ENCODE data around the gene ANXA3. TPM values are rescaled to one million over a fixed set of nuclear protein-coding genes. Genes with fewer than 3 reads are reported as not detected.

Gene ANXA3
- total and polyA plus RNA-seq, 2 donors, result 13.4 to 46.6 TPM

DNA sequence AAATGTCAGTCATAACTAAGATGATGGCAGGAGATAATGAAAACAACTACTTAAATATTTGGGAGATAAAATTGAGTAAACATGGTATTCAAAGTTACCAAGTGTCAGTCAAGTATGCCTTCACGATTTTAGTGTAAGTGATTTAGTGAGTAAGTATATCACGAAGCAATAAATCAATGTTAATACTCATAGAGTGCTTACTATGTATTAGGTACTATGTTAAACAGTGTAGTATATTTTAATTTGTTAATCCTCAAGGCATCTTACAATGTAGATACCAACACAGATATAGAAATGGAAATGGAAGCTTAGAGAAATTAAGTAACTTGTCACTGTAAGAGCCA lies 59.6 kb downstream of the ANXA3 start:
- DNase-seq (ENCODE audit: low read depth in 6 of 9, low spot score in 9 of 9), result no peak
- Histone ChIP-seq H3K27me3 (ENCODE audit: control insufficient read depth in 2 of 2, insufficient read depth in 1 of 2, low read length in 1 of 2) (no peaks in the 10 kb centered on the region), H3K4me3 (ENCODE audit: low read length in 2 of 2) (no peak overlapping the region), H3K36me3 (ENCODE audit: control insufficient read depth in 2 of 2, insufficient read depth in 2 of 2, low read length in 1 of 2) (no peaks in the 10 kb centered on the region), H3K4me1 (ENCODE audit: control insufficient read depth in 2 of 2, insufficient read depth in 2 of 2, low read length in 2 of 2) (peaks cover 11 to 32% of the 10 kb centered on the region in 2 donors), H3K9me3 (ENCODE audit: control insufficient read depth in 2 of 2, insufficient read depth in 1 of 2, low read length in 1 of 2) (no peaks in the 10 kb centered on the region), H3K27ac (ENCODE audit: low read depth in 1 of 2, low read length in 1 of 2) (no peak overlapping the region)
- 78% methylated on average over 2 of the region's 2 CpGs for WGBS

DNA sequence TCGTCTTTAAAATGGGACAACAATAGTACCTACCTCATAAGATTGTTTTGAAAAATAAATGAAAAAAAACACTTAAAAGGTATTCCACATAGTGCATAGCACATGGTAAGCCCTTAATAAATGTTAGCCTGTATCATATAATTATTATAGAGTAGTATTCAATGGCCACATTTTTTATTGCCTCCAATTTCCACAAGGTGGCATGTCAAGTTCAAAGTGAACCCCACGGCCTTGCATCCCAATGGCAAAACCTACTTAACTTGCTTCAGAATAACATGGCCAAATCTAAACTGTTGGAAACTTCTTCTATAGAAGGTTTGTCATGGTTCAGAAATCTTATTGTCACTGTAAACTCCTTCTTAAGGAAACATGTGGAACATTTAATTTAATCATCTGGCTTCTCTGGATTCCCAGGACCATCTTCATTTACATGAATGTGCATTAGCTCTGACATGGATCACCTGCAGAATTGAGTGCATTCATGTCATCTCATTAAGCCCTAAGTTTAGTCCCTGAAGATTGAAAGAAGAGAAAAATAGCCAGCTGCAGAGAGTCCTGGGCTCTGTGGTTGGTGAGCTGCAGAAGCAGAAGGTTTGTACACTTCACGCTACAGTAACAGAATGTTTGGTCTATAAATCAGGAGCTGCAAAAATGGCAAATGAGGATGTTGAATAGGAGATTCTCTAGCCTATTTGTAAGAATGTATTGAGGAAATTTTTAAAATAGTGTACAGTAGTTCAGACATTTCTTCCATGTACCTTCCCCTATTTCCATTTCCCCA lies 61.0 kb downstream of the ANXA3 start:
- H3K9me3 ChIP-seq (ENCODE audit: control insufficient read depth in 2 of 2, insufficient read depth in 1 of 2, low read length in 1 of 2), result no peaks in the 10 kb centered on the region
- 68% methylated on average over 3 of the region's 3 CpGs for WGBS
- H3K36me3 ChIP-seq (ENCODE audit: control insufficient read depth in 2 of 2, insufficient read depth in 2 of 2, low read length in 1 of 2), result no peaks in the 10 kb centered on the region
- DNase-seq (ENCODE audit: low read depth in 6 of 9, low spot score in 9 of 9), result peak in 2 of 9 donors; percentile 18 to 45
- H3K27ac ChIP-seq (ENCODE audit: low read depth in 1 of 2, low read length in 1 of 2), result no peak overlapping the region
- peaks cover 11 to 36% of the 10 kb centered on the region in 2 donors for H3K4me1 ChIP-seq (ENCODE audit: control insufficient read depth in 2 of 2, insufficient read depth in 2 of 2, low read length in 2 of 2)
- H3K4me3 ChIP-seq (ENCODE audit: low read length in 2 of 2), result no peak overlapping the region
- no peaks in the 10 kb centered on the region for H3K27me3 ChIP-seq (ENCODE audit: control insufficient read depth in 2 of 2, insufficient read depth in 1 of 2, low read length in 1 of 2)

DNA sequence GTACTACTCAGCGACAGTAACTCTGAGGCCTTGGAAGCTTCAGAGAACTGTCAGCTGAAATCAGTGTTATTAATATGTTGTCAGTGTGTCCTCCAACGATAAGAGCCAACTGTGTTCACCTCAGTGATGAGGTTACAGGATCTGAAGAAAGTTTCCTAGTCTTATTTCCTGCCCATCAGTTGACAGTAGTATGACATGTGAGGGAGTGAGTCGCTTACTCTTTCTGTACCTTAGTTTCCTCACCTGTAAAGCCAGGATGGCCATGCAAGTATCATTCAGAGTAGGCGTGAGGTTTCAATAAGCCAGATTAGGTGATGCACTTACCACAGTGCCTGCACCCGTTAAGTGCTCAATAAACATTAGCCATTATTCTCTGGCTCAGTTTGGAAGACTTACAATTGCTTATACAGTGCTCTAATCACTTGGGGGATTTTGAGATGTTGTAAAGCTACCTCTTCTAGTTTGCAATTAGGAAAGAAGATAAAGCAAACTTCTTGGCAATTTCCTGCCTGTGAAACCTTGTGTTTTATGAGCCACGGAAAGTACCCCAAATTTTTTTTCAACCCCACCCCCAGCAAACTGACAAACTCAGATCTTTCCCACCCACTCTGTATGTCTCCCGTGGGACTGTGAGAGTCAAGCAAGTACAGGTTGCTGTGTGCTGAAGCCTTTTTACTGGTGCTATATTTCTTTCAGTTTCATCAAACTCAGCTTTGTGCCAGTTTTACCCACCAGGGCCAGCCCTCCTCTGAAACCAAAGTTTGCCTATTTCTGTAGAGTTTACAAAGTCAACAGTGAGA lies 62.2 kb downstream of the ANXA3 start:
- H3K4me1 ChIP-seq (ENCODE audit: control insufficient read depth in 2 of 2, insufficient read depth in 2 of 2, low read length in 2 of 2), result peaks cover 11 to 41% of the 10 kb centered on the region in 2 donors
- peak overlapping the region; percentile 31 to 34 for H3K27ac ChIP-seq (ENCODE audit: low read depth in 1 of 2, low read length in 1 of 2)
- H3K27me3 ChIP-seq (ENCODE audit: control insufficient read depth in 2 of 2, insufficient read depth in 1 of 2, low read length in 1 of 2), result no peaks in the 10 kb centered on the region
- H3K36me3 ChIP-seq (ENCODE audit: control insufficient read depth in 2 of 2, insufficient read depth in 2 of 2, low read length in 1 of 2), result no peaks in the 10 kb centered on the region
- WGBS, result 54% methylated on average over 7 of the region's 7 CpGs
- no peak overlapping the region for H3K4me3 ChIP-seq (ENCODE audit: low read length in 2 of 2)
- peak in 1 of 9 donors; percentile 53 for DNase-seq (ENCODE audit: low read depth in 6 of 9, low spot score in 9 of 9)
- H3K9me3 ChIP-seq (ENCODE audit: control insufficient read depth in 2 of 2, insufficient read depth in 1 of 2, low read length in 1 of 2), result no peaks in the 10 kb centered on the region

DNA sequence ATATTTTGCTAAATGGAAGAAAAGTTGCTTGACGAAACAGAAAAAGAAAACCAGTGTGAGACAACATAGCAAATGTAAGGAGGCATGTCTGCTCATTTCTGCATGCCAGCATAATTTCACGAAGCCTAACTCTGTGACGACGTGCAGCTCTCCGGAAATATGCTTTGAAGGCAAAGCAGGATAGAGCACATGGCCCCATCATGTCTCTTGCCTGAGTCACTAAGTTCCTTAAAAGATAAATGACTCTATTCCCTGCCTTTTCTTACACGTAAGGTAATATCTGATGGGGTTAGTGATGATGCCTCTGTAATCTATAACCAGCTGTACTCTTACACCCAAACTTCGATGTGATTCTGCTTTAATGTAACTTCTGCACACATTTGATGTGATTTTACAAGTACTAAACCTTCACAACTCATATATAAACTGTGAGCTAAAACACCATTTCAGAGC lies 64.5 kb downstream of the ANXA3 start:
- no peak for DNase-seq (ENCODE audit: low read depth in 6 of 9, low spot score in 9 of 9)
- 93% methylated on average over 7 of the region's 7 CpGs for WGBS

DNA sequence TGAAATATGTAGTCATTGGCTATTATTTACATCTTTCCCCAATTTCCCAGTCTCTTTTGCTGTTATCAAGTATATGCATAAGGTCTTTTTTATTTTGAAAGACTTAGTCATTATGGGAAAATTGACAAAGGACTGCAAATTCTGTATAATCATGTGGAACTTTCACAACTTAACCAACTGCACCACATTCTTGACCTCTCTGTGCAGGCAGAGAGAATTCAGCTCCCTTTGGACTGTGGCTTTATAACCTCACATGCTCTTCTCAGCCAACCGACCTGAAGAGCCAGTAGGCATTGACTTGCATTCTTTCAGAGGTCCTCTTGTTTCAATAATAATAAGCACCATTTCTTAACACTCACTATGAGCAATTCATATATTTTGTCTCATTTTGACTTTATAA lies 66.9 kb downstream of the ANXA3 start:
- no peaks in the 10 kb centered on the region for H3K9me3 ChIP-seq (ENCODE audit: control insufficient read depth in 2 of 2, insufficient read depth in 1 of 2, low read length in 1 of 2)
- peaks cover 5 to 22% of the 10 kb centered on the region in 2 donors for H3K4me1 ChIP-seq (ENCODE audit: control insufficient read depth in 2 of 2, insufficient read depth in 2 of 2, low read length in 2 of 2)
- no peaks in the 10 kb centered on the region for H3K36me3 ChIP-seq (ENCODE audit: control insufficient read depth in 2 of 2, insufficient read depth in 2 of 2, low read length in 1 of 2)
- no peak overlapping the region for H3K4me3 ChIP-seq (ENCODE audit: low read length in 2 of 2)
- WGBS, result 96% methylated on average over 1 of the region's 1 CpG
- H3K27ac ChIP-seq (ENCODE audit: low read depth in 1 of 2, low read length in 1 of 2), result no peak overlapping the region
- no peak for DNase-seq (ENCODE audit: low read depth in 6 of 9, low spot score in 9 of 9)
- H3K27me3 ChIP-seq (ENCODE audit: control insufficient read depth in 2 of 2, insufficient read depth in 1 of 2, low read length in 1 of 2), result no peaks in the 10 kb centered on the region

More for the DNA sequence above, 64.5 kb downstream of the ANXA3 start:
- H3K27me3 ChIP-seq (ENCODE audit: control insufficient read depth in 2 of 2, insufficient read depth in 1 of 2, low read length in 1 of 2), result no peaks in the 10 kb centered on the region
- H3K4me1 ChIP-seq (ENCODE audit: control insufficient read depth in 2 of 2, insufficient read depth in 2 of 2, low read length in 2 of 2), result peaks cover 6 to 34% of the 10 kb centered on the region in 2 donors
- no peaks in the 10 kb centered on the region for H3K36me3 ChIP-seq (ENCODE audit: control insufficient read depth in 2 of 2, insufficient read depth in 2 of 2, low read length in 1 of 2)
- H3K4me3 ChIP-seq (ENCODE audit: low read length in 2 of 2), result no peak overlapping the region
- no peak overlapping the region for H3K27ac ChIP-seq (ENCODE audit: low read depth in 1 of 2, low read length in 1 of 2)
- no peaks in the 10 kb centered on the region for H3K9me3 ChIP-seq (ENCODE audit: control insufficient read depth in 2 of 2, insufficient read depth in 1 of 2, low read length in 1 of 2)

DNA sequence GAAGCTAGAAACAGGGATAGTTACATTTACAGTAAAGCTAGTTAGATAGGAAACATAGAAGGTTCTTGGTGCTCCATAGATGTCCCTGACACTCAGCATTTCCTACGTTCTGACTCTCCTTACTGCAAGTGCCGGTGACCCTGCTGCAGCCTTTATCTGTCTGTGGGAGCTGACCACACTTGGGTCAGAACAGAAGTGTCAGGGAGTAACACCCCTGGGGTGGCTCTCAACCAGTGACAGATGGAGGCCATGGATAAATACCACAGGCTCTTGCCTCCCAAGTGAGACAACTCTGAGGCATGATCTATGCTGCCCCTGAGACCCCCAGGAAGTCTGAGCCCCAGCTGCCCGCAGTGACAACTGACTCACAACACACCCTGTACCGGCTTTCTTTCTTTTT lies 69.8 kb downstream of the ANXA3 start:
- Histone ChIP-seq H3K36me3 (ENCODE audit: control insufficient read depth in 2 of 2, insufficient read depth in 2 of 2, low read length in 1 of 2) (no peaks in the 10 kb centered on the region), H3K9me3 (ENCODE audit: control insufficient read depth in 2 of 2, insufficient read depth in 1 of 2, low read length in 1 of 2) (no peaks in the 10 kb centered on the region), H3K4me1 (ENCODE audit: control insufficient read depth in 2 of 2, insufficient read depth in 2 of 2, low read length in 2 of 2) (peaks cover 0 to 9% of the 10 kb centered on the region in 2 donors), H3K4me3 (ENCODE audit: low read length in 2 of 2) (no peak overlapping the region), H3K27ac (ENCODE audit: low read depth in 1 of 2, low read length in 1 of 2) (no peak overlapping the region), H3K27me3 (ENCODE audit: control insufficient read depth in 2 of 2, insufficient read depth in 1 of 2, low read length in 1 of 2) (no peaks in the 10 kb centered on the region)
- DNase-seq (ENCODE audit: low read depth in 6 of 9, low spot score in 9 of 9), result no peak
- 78% methylated on average over 4 of the region's 4 CpGs for WGBS

DNA sequence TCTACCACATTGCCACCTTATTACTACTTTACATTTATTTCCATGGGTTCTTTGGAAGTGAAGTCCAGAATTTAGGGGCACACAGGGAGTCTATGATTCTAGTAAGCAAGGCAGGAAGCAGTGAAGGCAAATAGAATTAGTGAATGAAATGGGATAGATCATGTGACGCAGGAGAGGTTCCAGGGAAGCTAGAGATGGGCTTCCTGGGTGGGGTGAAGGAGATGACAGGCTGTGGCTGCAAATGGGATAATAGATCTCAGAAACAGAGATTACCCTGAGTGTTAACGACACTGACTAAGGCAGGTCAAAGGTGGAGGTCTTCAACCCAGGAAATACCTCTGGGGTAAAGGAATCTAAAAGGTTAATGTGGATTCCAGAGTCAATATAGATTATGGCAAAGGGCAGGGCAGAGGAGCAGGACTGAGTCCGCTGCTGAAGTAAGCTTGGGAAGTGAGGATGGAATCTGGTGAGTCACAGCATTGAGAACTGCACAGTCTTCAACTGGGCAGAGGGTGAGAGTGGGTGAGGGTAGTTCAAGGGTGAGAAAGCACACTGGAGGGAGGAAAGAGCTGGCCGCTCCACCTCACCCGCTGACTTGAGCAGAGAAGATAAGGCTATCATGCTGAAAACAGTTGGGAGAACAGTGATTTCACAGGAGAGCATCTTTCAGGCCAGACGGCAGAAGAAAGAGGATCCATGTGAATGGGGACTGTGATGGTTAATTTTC lies 70.8 kb downstream of the ANXA3 start:
- WGBS, result 98% methylated on average over 6 of the region's 6 CpGs
- Histone ChIP-seq H3K27me3 (ENCODE audit: control insufficient read depth in 2 of 2, insufficient read depth in 1 of 2, low read length in 1 of 2) (no peaks in the 10 kb centered on the region), H3K9me3 (ENCODE audit: control insufficient read depth in 2 of 2, insufficient read depth in 1 of 2, low read length in 1 of 2) (no peaks in the 10 kb centered on the region), H3K36me3 (ENCODE audit: control insufficient read depth in 2 of 2, insufficient read depth in 2 of 2, low read length in 1 of 2) (no peaks in the 10 kb centered on the region), H3K4me1 (ENCODE audit: control insufficient read depth in 2 of 2, insufficient read depth in 2 of 2, low read length in 2 of 2) (peaks cover 0 to 7% of the 10 kb centered on the region in 2 donors), H3K4me3 (ENCODE audit: low read length in 2 of 2) (no peak overlapping the region), H3K27ac (ENCODE audit: low read depth in 1 of 2, low read length in 1 of 2) (no peak overlapping the region)
- DNase-seq (ENCODE audit: low read depth in 6 of 9, low spot score in 9 of 9), result no peak

DNA sequence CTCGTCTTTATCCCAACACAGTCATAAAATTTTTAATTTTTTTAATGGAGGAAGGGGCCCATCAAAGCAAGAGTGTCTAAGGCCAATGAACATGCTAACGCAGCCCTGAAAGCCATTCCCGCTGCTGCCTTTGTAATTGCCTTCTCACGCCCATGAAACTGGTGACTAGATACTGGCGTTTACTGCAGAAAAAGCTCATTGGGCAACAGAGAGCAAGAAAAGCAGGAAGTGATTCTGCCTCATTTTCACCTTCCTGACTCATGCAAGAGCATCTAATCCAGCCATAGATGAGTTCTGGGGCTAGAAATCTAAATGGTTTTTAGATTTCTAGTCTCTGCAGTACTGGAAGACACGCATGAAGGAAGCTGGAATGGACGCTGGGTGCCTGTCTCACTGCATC lies 72.5 kb downstream of the ANXA3 start:
- Histone ChIP-seq H3K4me1 (ENCODE audit: control insufficient read depth in 2 of 2, insufficient read depth in 2 of 2, low read length in 2 of 2) (no peaks in the 10 kb centered on the region), H3K36me3 (ENCODE audit: control insufficient read depth in 2 of 2, insufficient read depth in 2 of 2, low read length in 1 of 2) (no peaks in the 10 kb centered on the region), H3K27me3 (ENCODE audit: control insufficient read depth in 2 of 2, insufficient read depth in 1 of 2, low read length in 1 of 2) (no peaks in the 10 kb centered on the region), H3K4me3 (ENCODE audit: low read length in 2 of 2) (no peak overlapping the region), H3K9me3 (ENCODE audit: control insufficient read depth in 2 of 2, insufficient read depth in 1 of 2, low read length in 1 of 2) (no peaks in the 10 kb centered on the region), H3K27ac (ENCODE audit: low read depth in 1 of 2, low read length in 1 of 2) (no peak overlapping the region)
- 98% methylated on average over 7 of the region's 7 CpGs for WGBS
- DNase-seq (ENCODE audit: low read depth in 6 of 9, low spot score in 9 of 9), result no peak

DNA sequence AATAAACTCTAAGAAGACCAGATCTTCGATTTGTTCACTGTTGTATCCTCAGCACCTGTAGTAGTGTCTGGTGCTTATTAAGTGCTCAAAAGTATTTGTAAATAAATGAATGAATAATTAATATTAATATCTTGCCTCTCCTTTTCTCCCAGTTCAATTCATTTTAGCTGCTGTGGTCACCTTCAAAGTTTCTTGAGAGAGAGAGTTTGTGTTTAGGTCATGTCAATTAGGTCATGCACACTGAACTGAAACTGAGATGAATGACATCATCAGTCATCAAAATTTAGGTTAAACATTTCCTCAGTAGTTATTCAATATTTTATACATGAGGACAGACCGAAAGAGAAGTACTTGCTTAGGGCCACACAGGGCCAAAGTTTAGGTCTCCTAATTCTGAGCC lies 73.5 kb downstream of the ANXA3 start:
- H3K9me3 ChIP-seq (ENCODE audit: control insufficient read depth in 2 of 2, insufficient read depth in 1 of 2, low read length in 1 of 2), result no peaks in the 10 kb centered on the region
- 96% methylated on average over 2 of the region's 2 CpGs for WGBS
- H3K4me1 ChIP-seq (ENCODE audit: control insufficient read depth in 2 of 2, insufficient read depth in 2 of 2, low read length in 2 of 2), result peaks cover 0 to 4% of the 10 kb centered on the region in 2 donors
- no peak overlapping the region for H3K4me3 ChIP-seq (ENCODE audit: low read length in 2 of 2)
- no peaks in the 10 kb centered on the region for H3K36me3 ChIP-seq (ENCODE audit: control insufficient read depth in 2 of 2, insufficient read depth in 2 of 2, low read length in 1 of 2)
- H3K27me3 ChIP-seq (ENCODE audit: control insufficient read depth in 2 of 2, insufficient read depth in 1 of 2, low read length in 1 of 2), result no peaks in the 10 kb centered on the region
- DNase-seq (ENCODE audit: low read depth in 6 of 9, low spot score in 9 of 9), result no peak
- no peak overlapping the region for H3K27ac ChIP-seq (ENCODE audit: low read depth in 1 of 2, low read length in 1 of 2)

All from thymus (tissue), 11 donors.